Measurements from ENCODE around the gene ZNF76.
A peak's percentile ranks its signal among the peaks of the same experiment; 100 is the strongest.

ZNF76 gene

DNA sequence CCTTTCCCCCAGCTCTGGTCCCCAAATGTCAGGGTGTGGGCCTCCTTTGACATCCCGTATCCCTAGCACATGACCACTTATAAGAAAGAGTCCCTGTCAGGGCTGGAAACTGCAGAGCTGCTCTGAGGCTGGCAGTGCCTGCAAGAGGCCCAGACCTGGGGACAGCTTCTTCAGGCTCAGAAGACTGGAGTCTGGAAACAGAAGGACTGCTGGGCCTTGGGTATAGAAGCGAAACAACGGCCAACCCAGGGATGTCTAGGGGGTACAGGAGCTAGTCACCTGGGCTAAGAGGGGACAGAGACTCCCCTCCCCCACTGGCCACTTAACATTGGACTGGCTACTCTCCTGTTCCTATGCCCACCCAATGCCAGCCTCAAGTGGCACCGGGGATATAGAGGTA is 41.1 kb upstream of the ZNF76 start:
- no peak overlapping the region for H3K4me3 ChIP-seq
- H3K36me3 ChIP-seq = no peaks in the 10 kb centered on the region
- H3K9me3 ChIP-seq = no peaks in the 10 kb centered on the region
- no peak for TF ChIP-seq Cebpa-rat (IDR thresholded peaks at IDR 0.05)
- H3K27ac ChIP-seq = no peak overlapping the region
- no peak overlapping the region for H3K9ac ChIP-seq
- peaks cover 52% of the 10 kb centered on the region for H3K27me3 ChIP-seq
- H3K4me2 ChIP-seq = peak overlapping the region; percentile 77; the same call in 1 of the 2 replicates
- peaks cover 64% of the 10 kb centered on the region for H4K20me1 ChIP-seq
- peaks cover 49% of the 10 kb centered on the region for H3K4me1 ChIP-seq

- H3K27me3 ChIP-seq = peaks cover 39% of the 10 kb centered on the region
- no peaks in the 10 kb centered on the region for H3K9me3 ChIP-seq
- H4K20me1 ChIP-seq = peaks cover 52% of the 10 kb centered on the region
- H3K4me3 ChIP-seq = no peak overlapping the region
- no peak overlapping the region for H3K27ac ChIP-seq
- no peak for TF ChIP-seq Cebpa-rat (IDR thresholded peaks at IDR 0.05)
- H3K9ac ChIP-seq = no peak overlapping the region
- no peaks in the 10 kb centered on the region for H3K36me3 ChIP-seq
- peaks cover 38% of the 10 kb centered on the region for H3K4me1 ChIP-seq
- peak overlapping the region; percentile 77 for H3K4me2 ChIP-seq
These were observed 39.7 kb upstream of the ZNF76 start for GRCh38 chr6:35219683-35220326.

- no peak overlapping the region for H3K27ac ChIP-seq
- H4K20me1 ChIP-seq = peaks cover 43% of the 10 kb centered on the region
- H3K4me1 ChIP-seq = peaks cover 38% of the 10 kb centered on the region
- no peak overlapping the region for H3K4me3 ChIP-seq
- no peak overlapping the region for H3K9ac ChIP-seq
- no peak overlapping the region; the same call in 1 of the 2 replicates for H3K4me2 ChIP-seq
- no peaks in the 10 kb centered on the region for H3K36me3 ChIP-seq
- no peaks in the 10 kb centered on the region for H3K9me3 ChIP-seq
- peaks cover 30% of the 10 kb centered on the region for H3K27me3 ChIP-seq
- TF ChIP-seq Cebpa-rat (IDR thresholded peaks at IDR 0.05) = no peak
These were observed 38.8 kb upstream of the ZNF76 start for GRCh38 chr6:35220711-35221110.

DNA sequence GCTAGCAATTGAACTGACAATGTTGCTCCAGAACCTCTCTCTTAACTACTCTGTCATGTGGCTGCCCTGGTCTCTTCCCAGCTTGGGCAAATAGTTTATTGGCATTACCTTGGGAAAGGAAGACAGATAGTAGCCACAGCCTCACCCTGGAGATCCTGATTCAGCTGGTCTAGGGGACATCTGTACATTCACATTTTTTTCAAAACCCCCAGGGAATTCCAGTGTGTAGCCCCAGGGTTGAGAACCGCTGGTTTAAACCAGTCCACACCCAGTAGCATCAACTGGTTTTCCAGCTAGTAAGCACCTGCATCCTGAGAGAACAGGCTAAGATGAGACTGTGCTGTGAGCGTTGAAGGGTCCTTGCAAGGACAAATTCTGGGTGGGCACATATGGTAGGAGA is 36.1 kb upstream of the ZNF76 start:
- Histone ChIP-seq H3K4me2 (no peak overlapping the region), H3K4me1 (peaks cover 28% of the 10 kb centered on the region), H4K20me1 (peaks cover 20% of the 10 kb centered on the region; the same call in 1 of the 2 replicates), H3K27ac (no peak overlapping the region), H3K9me3 (no peaks in the 10 kb centered on the region), H3K27me3 (peaks cover 5% of the 10 kb centered on the region), H3K4me3 (no peak overlapping the region), H3K9ac (no peak overlapping the region), H3K36me3 (0 out of 2 replicates have a peak, but pooled peaks cover 5% of the 10 kb centered on the region)
- TF ChIP-seq Cebpa-rat (IDR thresholded peaks at IDR 0.05) = no peak

GRCh38 chr6:35224720-35225119 is 34.8 kb upstream of the ZNF76 start:
- no peak for TF ChIP-seq Cebpa-rat (IDR thresholded peaks at IDR 0.05)
- peaks cover 12% of the 10 kb centered on the region; the same call in 1 of the 2 replicates for H3K36me3 ChIP-seq
- H3K4me2 ChIP-seq = no peak overlapping the region
- peaks cover 15% of the 10 kb centered on the region for H3K4me1 ChIP-seq
- no peaks in the 10 kb centered on the region for H3K9me3 ChIP-seq
- no peak overlapping the region for H3K9ac ChIP-seq
- H3K27me3 ChIP-seq = no peaks in the 10 kb centered on the region
- H4K20me1 ChIP-seq = 0 out of 2 replicates have a peak, but pooled peaks cover 8% of the 10 kb centered on the region
- no peak overlapping the region for H3K4me3 ChIP-seq
- H3K27ac ChIP-seq = no peak overlapping the region

GRCh38 chr6:35228481-35228880 is 31.1 kb upstream of the ZNF76 start:
- Histone ChIP-seq H3K4me3 (no peak overlapping the region), H3K27me3 (no peaks in the 10 kb centered on the region), H3K27ac (no peak overlapping the region), H3K9ac (no peak overlapping the region), H3K4me2 (no peak overlapping the region), H3K9me3 (no peaks in the 10 kb centered on the region), H3K4me1 (no peaks in the 10 kb centered on the region), H3K36me3 (peaks cover 24% of the 10 kb centered on the region; the same call in 1 of the 2 replicates), H4K20me1 (no peaks in the 10 kb centered on the region)
- TF ChIP-seq Cebpa-rat (IDR thresholded peaks at IDR 0.05) = no peak

DNA sequence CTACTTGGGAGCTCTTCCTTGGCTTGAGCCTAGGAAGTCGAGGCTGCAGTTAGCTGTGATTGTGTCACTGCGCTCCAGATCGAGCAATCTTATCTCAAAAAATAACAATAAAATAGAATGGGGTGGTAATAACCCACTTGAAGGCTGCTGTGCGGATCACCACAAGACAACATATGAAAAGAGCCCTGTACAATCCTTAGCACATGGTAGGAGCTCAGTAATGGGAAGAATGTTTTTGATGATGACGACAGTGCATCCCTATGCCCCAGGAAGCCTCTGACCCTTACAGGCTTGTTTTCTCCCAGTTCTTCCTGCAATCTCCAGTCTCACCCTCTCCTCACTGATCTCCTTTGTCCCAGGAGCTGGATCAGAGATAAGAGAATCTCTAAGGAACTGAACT is 30.2 kb upstream of the ZNF76 start:
- H4K20me1 ChIP-seq = no peaks in the 10 kb centered on the region
- no peaks in the 10 kb centered on the region for H3K27me3 ChIP-seq
- no peak overlapping the region for H3K9ac ChIP-seq
- H3K9me3 ChIP-seq = no peaks in the 10 kb centered on the region
- TF ChIP-seq Cebpa-rat (IDR thresholded peaks at IDR 0.05) = no peak
- H3K36me3 ChIP-seq = peaks cover 28% of the 10 kb centered on the region; the same call in 1 of the 2 replicates
- H3K4me3 ChIP-seq = no peak overlapping the region
- no peak overlapping the region for H3K4me2 ChIP-seq
- H3K27ac ChIP-seq = no peak overlapping the region
- no peaks in the 10 kb centered on the region for H3K4me1 ChIP-seq

DNA sequence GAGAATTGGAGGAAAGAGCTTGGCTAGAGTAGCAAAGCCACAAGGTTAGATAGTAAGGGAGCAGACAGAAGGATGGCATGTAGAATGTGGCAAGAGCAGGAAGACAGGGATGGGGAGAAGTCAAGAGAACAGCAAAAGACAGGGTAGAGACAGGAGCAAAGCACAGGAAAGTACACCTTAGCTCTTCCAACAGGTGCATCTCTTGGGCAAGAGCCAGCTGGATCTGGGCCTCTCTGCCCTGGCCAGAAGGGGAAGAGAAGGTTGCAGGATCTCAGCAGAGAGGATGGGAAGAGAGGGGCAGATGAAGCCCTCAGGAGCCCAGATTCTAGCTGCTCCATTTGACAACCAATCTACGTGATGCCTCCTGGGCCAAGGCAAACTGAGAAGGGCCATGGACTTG is 29.0 kb upstream of the ZNF76 start:
- peaks cover 10% of the 10 kb centered on the region for H3K9me3 ChIP-seq
- H3K27ac ChIP-seq = no peak overlapping the region
- TF ChIP-seq Cebpa-rat (IDR thresholded peaks at IDR 0.05) = no peak
- no peaks in the 10 kb centered on the region for H4K20me1 ChIP-seq
- H3K4me1 ChIP-seq = no peaks in the 10 kb centered on the region
- H3K27me3 ChIP-seq = no peaks in the 10 kb centered on the region
- H3K4me2 ChIP-seq = no peak overlapping the region
- H3K9ac ChIP-seq = no peak overlapping the region
- H3K4me3 ChIP-seq = no peak overlapping the region
- peaks cover 38% of the 10 kb centered on the region; the same call in 1 of the 2 replicates for H3K36me3 ChIP-seq

- no peak overlapping the region for H3K27ac ChIP-seq
- no peaks in the 10 kb centered on the region for H3K27me3 ChIP-seq
- TF ChIP-seq Cebpa-rat (IDR thresholded peaks at IDR 0.05) = no peak
- H4K20me1 ChIP-seq = no peaks in the 10 kb centered on the region
- H3K9ac ChIP-seq = no peak overlapping the region
- H3K4me1 ChIP-seq = no peaks in the 10 kb centered on the region
- H3K4me3 ChIP-seq = no peak overlapping the region
- H3K36me3 ChIP-seq = peaks cover 41% of the 10 kb centered on the region
- H3K4me2 ChIP-seq = no peak overlapping the region
- H3K9me3 ChIP-seq = peaks cover 14% of the 10 kb centered on the region
These were observed 28.6 kb upstream of the ZNF76 start for GRCh38 chr6:35230950-35231349.

GRCh38 chr6:35231563-35231962 is 28.0 kb upstream of the ZNF76 start:
- Histone ChIP-seq H3K9ac (no peak overlapping the region), H3K9me3 (peaks cover 19% of the 10 kb centered on the region), H3K4me2 (no peak overlapping the region), H3K36me3 (peaks cover 47% of the 10 kb centered on the region), H3K27me3 (no peaks in the 10 kb centered on the region), H3K4me3 (no peak overlapping the region), H3K27ac (no peak overlapping the region), H3K4me1 (no peaks in the 10 kb centered on the region), H4K20me1 (no peaks in the 10 kb centered on the region)
- TF ChIP-seq Cebpa-rat (IDR thresholded peaks at IDR 0.05) = no peak

Data from BLaER1 (cell line).